Heart right ventricle (tissue), 16 donors: ENCODE measurements around the gene ARHGAP4. TPM values are rescaled to one million over a fixed set of nuclear protein-coding genes. Genes with fewer than 3 reads are reported as not detected.

Source experiments
- ATAC-seq, 8 donors: fragments of 200-7000 bp; cut with Tn5 transposase; one replicate each; pipeline ENCODE4 v1.9.1; 2020; ENCODE audit warnings: mild to moderate bottlenecking in 8 of 8, moderate library complexity in 8 of 8, moderate number of reproducible peaks in 1 of 8
- DNase-seq, 2 donors: peaks; one replicate each; pipeline ENCODE4 v3.0.0-alpha.2; 2020
- H3K27ac ChIP-seq, 10 donors: fragments of 200-600 bp; sonication (generic) in 2 of 10; one replicate each; pipeline versions ENCODE4 v1.5.0 to v1.8.0; 2020 to 2022; ENCODE audit warnings: mild to moderate bottlenecking in 3 of 10
- H3K27me3 ChIP-seq, 7 donors: fragments of 200-600 bp; one replicate each; pipeline ENCODE4 v1.8.0; 2021 to 2022; ENCODE audit warnings: mild to moderate bottlenecking in 2 of 7
- H3K36me3 ChIP-seq, 9 donors: fragments of 200-600 bp; sonication (generic) in 1 of 9; one replicate each; pipeline versions ENCODE4 v1.5.0 to v1.8.0; 2020 to 2022; ENCODE audit warnings: mild to moderate bottlenecking in 2 of 9
- H3K4me1 ChIP-seq, 9 donors: fragments of 200-600 bp; sonication (generic) in 1 of 9; one replicate each; pipeline versions ENCODE4 v1.5.0 to v1.8.0; 2020 to 2022; ENCODE audit warnings: mild to moderate bottlenecking in 4 of 9
- H3K4me3 ChIP-seq, 10 donors: fragments of 200-600 bp; sonication (generic) in 2 of 10; one replicate each; pipeline versions ENCODE4 v1.5.0 to v1.8.0; 2020 to 2022; ENCODE audit warnings: mild to moderate bottlenecking in 7 of 10, moderate library complexity in 2 of 10
- H3K9me3 ChIP-seq, 11 donors: fragments of 200-600 bp in 10 of 11; sonication (generic) in 2 of 11; one replicate each; pipeline versions ENCODE4 v1.5.0 to v1.8.0; 2013 to 2022; ENCODE audit warnings: mild to moderate bottlenecking in 2 of 11, control low read depth in 1 of 11, moderate library complexity in 1 of 11
- WGBS, 2 donors: extraction: QIAGEN DNeasy Blood & Tissue Kit; methylation state at CpG; one replicate each; pipeline ENCODE4 v1.1.7; 2013; ENCODE audit warnings: inconsistent platforms in 1 of 2; 5-methylcytosine and 5-hydroxymethylcytosine counted together
- intact Hi-C, 10 donors: fragments of 100-400 bp; cut with DNase I; formaldehyde crosslinking; loops; one replicate each; pipeline versions ENCODE4 v1.11.1 to v1.14.2; 2022
- polyA plus RNA-seq, 2 donors: library from polyadenylated mRNA; stranded (reverse); fragments of 200-250 nt; gene quantifications; one replicate each; pipeline ENCODE4 v1.2.3, GENCODE V29; 2013
- total RNA-seq, 10 donors: library from RNA; stranded (reverse); fragmentation: NEBNext Ultra II Directional in 3 of 10; extraction: Animal tissue kit (Norgen Biotek cat#: 25700) in 3 of 10; gene quantifications; one replicate each; pipeline versions ENCODE4 v1.2.1 to v1.2.4, GENCODE V29; 2021 to 2023
- TF ChIP-seq, protein P1 (sequence below), 9 donors: fragments of 200-600 bp; sonication (generic) in 2 of 9; IDR thresholded peaks; one replicate each; pipeline versions ENCODE4 v1.5.0 to v1.8.0; 2021 to 2022; ENCODE audit warnings: antibody characterized with exemption in 9 of 9, mild to moderate bottlenecking in 5 of 9, moderate library complexity in 1 of 9
- donor health status: Arrhythmogenic right ventricular cardiomyopathy.
- donor health status: ischemic (EF 13 %, LVEDD 7.1; RV severe dilation, severe dysfunction).
- donor health status: healthy with polysubstance abuse.
- donor health status: DM: no; HTN: yes; CAD: no.
- donor health status: DM: no; HTN: no; CAD: no.
- donor health status: ischemic (EF 25% LVEDD 6.9; RV normal size, moderate dysfunction).
- donor health status: ischemic (EF 25% LVEDD 5.7; RV mildly dilated, moderate dysfunction).
- donor health status: healthy.
- donor health status: DM: yes; HTN: yes; CAD: no.
- donor health status: Ischemic cardiomyopathy.
- donor health status: ischemic (EF 35%, LVEDD 5.7; RV mildly dilated, moderate dysfunction).
- donor health status: nonischemic (EF 11% LVEDD 7.7; RV severe dilation, severe dysfunction).
- donor health status: DM: yes; HTN: yes; CAD: no.
- donor health status: PGD.
- donor health status: ischemic (EF 29% LVEDD 5.4; RV normal size, mild dysfunction).
- donor health status: nonischemic (EF 23%, LVEDD 6.1; RV moderate dilation, normal function).

Gene ARHGAP4
- total and polyA plus RNA-seq, 12 donors: 5.5 to 65.5 (median 9.3) TPM

DNA sequence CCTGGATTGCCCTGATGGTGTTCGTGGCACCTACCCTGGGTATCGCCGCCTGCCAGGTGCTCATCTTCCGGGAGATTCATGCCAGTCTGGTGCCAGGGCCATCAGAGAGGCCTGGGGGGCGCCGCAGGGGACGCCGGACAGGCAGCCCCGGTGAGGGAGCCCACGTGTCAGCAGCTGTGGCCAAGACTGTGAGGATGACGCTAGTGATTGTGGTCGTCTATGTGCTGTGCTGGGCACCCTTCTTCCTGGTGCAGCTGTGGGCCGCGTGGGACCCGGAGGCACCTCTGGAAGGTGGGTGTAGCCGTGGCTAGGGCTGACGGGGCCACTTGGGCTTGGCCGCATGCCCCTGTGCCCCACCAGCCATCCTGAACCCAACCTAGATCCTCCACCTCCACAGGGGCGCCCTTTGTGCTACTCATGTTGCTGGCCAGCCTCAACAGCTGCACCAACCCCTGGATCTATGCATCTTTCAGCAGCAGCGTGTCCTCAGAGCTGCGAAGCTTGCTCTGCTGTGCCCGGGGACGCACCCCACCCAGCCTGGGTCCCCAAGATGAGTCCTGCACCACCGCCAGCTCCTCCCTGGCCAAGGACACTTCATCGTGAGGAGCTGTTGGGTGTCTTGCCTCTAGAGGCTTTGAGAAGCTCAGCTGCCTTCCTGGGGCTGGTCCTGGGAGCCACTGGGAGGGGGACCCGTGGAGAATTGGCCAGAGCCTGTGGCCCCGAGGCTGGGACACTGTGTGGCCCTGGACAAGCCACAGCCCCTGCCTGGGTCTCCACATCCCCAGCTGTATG is 19.7 kb downstream of the ARHGAP4 start:
- intact Hi-C loops: no loop called here
- WGBS, 2 donors: 78 to 87% methylated on average over 23 to 27 of the region's 27 CpGs
- DNase-seq: no peak
- Histone ChIP-seq H3K27ac (peak overlapping the region in 1 of 10 donors; percentile 26), H3K4me3 (peak overlapping the region in 2 of 10 donors; percentile 23 to 51), H3K9me3 (no peaks in the 10 kb centered on the region), H3K4me1 (peaks cover 0 to 23% (median 12%) of the 10 kb centered on the region in 9 donors), H3K27me3 (peaks cover 0 to 41% (median 0%) of the 10 kb centered on the region in 7 donors), H3K36me3 (peaks cover 0 to 35% (median 0%) of the 10 kb centered on the region in 9 donors)
- TF ChIP-seq, protein P1, sequence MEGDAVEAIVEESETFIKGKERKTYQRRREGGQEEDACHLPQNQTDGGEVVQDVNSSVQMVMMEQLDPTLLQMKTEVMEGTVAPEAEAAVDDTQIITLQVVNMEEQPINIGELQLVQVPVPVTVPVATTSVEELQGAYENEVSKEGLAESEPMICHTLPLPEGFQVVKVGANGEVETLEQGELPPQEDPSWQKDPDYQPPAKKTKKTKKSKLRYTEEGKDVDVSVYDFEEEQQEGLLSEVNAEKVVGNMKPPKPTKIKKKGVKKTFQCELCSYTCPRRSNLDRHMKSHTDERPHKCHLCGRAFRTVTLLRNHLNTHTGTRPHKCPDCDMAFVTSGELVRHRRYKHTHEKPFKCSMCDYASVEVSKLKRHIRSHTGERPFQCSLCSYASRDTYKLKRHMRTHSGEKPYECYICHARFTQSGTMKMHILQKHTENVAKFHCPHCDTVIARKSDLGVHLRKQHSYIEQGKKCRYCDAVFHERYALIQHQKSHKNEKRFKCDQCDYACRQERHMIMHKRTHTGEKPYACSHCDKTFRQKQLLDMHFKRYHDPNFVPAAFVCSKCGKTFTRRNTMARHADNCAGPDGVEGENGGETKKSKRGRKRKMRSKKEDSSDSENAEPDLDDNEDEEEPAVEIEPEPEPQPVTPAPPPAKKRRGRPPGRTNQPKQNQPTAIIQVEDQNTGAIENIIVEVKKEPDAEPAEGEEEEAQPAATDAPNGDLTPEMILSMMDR (IDR thresholded peaks at IDR 0.05): no peak
- no peak for ATAC-seq

DNA sequence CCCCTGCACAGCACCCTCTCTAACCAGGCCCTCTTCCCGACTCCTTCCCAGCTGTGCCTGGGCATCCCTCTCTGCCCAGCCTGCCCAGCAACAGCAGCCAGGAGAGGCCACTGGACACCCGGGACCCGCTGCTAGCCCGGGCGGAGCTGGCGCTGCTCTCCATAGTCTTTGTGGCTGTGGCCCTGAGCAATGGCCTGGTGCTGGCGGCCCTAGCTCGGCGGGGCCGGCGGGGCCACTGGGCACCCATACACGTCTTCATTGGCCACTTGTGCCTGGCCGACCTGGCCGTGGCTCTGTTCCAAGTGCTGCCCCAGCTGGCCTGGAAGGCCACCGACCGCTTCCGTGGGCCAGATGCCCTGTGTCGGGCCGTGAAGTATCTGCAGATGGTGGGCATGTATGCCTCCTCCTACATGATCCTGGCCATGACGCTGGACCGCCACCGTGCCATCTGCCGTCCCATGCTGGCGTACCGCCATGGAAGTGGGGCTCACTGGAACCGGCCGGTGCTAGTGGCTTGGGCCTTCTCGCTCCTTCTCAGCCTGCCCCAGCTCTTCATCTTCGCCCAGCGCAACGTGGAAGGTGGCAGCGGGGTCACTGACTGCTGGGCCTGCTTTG is 20.5 kb downstream of the ARHGAP4 start:
- TF ChIP-seq, protein P1 (IDR thresholded peaks at IDR 0.05): no peak
- Histone ChIP-seq H3K9me3 (no peaks in the 10 kb centered on the region), H3K27me3 (peaks cover 0 to 45% (median 0%) of the 10 kb centered on the region in 7 donors), H3K27ac (peak overlapping the region in 6 of 10 donors; percentile 55 to 79 (median 72)), H3K36me3 (peaks cover 0 to 29% (median 0%) of the 10 kb centered on the region in 9 donors), H3K4me1 (peaks cover 0 to 31% (median 12%) of the 10 kb centered on the region in 9 donors), H3K4me3 (peak overlapping the region in 9 of 10 donors; percentile 23 to 55 (median 43))
- DNase-seq (no peak), ATAC-seq (no peak)
- WGBS, 2 donors: 71 to 90% methylated on average over 27 to 32 of the region's 32 CpGs
- intact Hi-C loops: no loop called here

DNA sequence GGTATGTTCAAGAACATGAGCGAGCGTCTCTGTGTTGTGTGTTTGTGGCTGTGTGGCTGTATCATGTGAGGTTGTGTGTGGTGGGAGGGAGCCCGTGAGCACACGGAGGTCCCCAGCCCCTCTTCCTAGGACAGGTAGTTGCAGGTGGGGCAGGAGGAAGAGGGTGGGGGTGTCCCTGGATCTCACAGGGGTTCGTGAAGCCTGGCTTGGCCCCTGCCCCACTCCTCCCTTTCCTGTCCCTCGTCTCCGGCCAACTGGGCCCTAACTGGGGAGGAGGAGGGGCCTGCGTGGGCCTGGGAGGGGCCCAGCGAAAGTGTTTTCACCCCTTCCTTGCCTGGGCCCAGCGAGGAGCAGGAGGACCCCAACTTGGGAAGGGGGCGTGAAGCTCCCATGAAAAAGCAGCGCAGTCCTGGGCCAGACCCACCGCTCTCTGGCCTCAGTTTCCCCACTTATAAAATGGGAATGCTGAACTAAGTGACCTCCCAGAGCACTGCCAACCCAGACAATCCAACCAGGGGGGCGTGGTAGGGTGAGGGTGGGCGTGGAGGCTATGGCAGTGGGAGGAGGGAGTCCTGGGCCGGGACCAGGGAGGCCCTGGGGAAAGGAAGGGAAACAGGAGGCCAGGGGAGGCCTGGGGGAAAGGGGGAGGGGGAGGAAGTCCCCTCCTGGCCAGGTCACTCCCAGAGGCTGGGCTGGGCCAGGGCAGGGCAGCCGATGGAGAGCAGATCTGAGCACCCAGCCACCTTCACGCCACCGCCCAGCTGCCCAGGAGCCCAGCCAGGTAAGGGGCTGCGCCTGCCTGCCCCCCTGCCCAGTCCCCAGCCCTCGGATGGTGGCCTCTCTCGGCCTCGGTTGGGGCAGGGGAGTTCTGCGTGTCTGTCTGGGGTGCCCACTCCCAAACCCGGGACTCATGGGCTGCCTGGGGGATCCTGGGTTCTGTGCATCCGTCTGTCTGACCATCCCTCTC is 21.8 kb downstream of the ARHGAP4 start, which contains the start of gene AVPR2:
AVPR2 (plus strand) TSS at position 683 of the 967 bp plus-strand sequence. CDS start 473 bp downstream, outside the sequence.
- Histone ChIP-seq H3K27me3 (peaks cover 0 to 52% (median 0%) of the 10 kb centered on the region in 7 donors), H3K9me3 (no peaks in the 10 kb centered on the region), H3K27ac (peak within 1 kb of the TSS; percentile 30 to 79 (median 62)), H3K36me3 (peaks cover 0 to 18% (median 0%) of the 10 kb centered on the region in 9 donors), H3K4me3 (peak within 1 kb of the TSS; percentile 18 to 55 (median 38)), H3K4me1 (peaks cover 0 to 34% (median 12%) of the 10 kb centered on the region in 9 donors)
- intact Hi-C loops: no loop called here
- peak; percentile 40 to 48 for DNase-seq
- TF ChIP-seq, protein P1 (IDR thresholded peaks at IDR 0.05): no peak
- ATAC-seq: peak; percentile 7 to 77 (median 70)
- WGBS, 2 donors: 36 to 59% methylated on average over 17 to 24 of the region's 26 CpGs
